Activated CD4-positive, CD25-positive, alpha-beta regulatory T cell treated with anti-CD3 and anti-CD28 coated beads, Interleukin-2, amount 50 U/mL, for 16 hours (primary cell): ENCODE data around the gene ADARB2.
"Not testable (repeated sequence)": the region's sequence is repeated elsewhere in the genome, so short reads cannot be mapped to it uniquely, and the experiment has no call there.

Experiments used
- DNase-seq: peaks from one replicate; pipeline ENCODE4 v3.0.0-alpha.2; 2020; ENCODE audit warnings: low read depth, low spot score

Gene ADARB2

DNA sequence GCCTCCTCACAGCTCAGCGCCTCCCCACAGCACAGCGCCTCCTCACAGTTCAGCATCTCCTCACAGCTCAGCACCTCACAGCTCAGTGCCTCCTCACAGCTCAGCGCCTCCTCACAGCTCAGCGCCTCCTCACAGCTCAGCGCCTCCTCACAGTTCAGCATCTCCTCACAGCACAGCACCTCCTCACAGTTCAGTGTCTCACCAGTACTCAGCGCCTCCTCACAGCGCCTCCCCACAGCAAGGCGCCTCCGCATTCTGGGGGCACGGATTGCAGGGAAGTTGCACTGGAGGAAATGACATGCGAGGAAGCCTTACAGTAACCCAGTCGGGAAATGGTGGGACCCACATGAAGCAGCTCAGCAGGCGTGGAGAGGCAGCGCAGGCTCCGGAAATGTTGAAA, 409.6 kb downstream of the ADARB2 start:
- DNase-seq, result no peak

DNA sequence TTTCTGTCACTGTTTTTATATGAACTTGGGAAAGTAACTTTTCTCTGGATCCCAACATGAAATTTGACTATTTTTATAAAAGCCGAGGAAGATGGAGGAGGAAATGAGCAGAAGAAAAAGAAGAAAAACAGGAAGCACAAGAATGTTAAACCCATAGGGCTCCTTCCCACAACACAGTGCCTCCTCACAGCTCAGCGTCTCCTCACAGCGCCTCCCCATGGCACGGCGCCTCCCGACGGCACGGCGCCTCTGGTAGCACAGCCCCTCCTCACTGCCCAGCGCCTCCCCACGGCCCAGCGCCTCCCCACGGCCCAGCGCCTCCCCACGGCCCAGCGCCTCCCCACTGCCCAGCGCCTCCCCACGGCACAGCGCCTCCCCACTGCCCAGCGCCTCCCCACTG, 410.8 kb downstream of the ADARB2 start:
- not testable (repeated sequence) for DNase-seq

DNA sequence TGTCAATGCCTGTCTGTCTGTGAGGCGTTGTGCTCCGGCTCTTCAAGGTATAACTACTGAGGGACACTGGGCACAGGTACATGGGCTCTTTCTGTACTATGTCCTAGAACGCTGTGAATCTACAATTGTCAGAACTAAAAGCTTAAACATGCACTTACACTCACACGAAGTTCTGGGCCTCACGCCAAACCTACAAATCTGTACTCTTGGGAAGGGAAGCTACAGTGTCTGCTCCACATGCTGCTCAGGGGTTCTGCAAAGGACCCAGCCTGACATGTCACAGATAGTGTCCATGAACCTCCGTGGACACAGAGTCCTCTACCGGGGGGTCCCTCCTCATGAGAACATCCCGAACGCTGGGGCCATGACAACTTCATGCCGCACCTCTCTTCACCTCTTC, 412.4 kb downstream of the ADARB2 start:
- no peak for DNase-seq

DNA sequence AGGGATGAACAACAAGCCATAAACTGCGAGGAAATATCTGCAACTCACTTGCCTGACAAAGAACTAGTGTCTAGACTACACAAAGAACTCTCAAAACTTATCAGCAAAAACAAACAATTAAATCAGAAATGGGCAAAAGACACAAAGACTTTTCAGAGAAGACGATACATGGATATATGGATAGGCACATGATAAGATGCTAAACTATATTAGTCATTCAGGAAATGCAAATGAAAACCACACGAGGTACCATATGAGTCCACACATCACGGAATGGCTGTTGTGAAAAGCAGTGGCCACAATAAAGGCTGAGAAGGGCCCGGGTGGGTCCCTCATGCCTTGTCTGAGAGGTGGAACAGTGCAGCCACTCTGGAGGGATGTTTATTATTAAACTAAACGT, 413.4 kb downstream of the ADARB2 start:
- DNase-seq, result no peak

DNA sequence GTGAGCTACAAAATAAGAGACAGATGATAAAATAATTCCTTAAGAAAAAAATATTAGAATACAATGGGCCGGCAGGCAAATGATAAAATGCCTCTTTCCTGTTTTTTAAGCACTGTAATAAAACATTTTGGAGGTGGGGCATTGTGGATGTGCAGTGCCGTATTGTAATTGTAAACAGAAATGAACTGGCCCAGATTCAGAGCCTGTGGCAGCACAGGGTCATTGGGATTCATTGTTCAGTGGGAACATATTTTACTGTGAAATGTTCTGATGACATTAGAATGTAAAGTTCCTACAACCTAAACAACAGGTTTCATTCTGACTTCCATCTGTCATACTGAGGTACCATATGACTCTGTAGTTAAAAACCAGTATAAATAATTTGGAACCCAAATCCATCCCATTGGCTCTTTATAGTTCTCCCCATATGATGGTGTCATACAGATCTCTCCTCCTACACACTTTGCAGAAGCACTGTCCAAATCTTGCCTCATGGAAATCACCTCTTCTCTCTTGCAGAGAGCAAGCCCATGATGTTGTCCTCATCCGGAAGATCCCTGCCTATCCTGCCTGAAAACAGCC, 416.5 kb downstream of the ADARB2 start:
- DNase-seq, result no peak

DNA sequence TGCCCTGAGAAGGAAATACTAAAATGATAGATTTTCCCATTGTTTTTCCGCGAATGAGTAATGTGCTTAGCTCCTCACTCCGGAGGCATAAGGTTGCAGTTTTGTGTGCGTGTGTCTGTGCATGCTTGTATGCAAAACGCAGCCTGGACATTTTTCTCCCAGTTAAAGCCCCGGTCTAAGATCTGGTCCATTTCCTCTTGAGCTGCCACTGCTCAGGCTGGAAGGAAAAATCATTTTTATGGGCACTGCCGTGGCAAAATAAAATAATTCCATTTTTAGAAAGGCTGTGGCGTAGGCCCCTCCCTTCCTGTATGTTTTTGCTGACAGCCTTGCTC, 420.5 kb downstream of the ADARB2 start:
- no peak for DNase-seq

DNA sequence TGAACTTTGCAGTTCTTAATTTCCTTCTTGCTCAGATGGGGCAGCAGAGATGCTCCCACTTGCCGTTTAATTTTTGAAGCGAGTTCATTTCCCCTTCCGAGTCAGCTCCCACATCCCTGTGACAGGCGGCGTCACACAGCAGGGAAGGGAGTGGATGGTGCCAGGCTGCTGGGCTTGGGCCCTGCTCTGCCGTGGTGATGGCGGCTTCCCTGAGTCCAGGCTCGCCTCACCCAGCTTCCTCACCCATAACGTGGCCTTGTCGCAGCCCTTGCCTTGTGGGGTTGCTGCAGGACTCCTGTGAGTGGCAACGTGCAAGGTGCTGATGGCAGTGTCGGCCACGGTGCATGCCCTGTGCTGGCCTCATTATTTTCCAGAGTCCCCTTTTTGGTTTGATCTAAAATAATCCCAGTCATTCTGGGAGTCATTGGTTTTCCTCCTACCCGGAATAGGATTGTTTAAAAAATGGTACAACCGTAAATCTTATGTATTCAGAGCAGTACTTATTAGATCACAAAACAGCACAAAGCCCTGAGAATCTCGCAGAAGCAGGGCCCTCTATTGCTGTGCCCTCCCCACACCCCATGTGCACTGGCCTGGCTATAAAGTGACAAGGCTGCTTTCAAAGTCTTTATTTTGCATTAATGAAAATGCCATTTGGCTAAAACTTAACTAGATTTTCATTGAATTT, 421.1 kb downstream of the ADARB2 start:
- DNase-seq, result no peak

DNA sequence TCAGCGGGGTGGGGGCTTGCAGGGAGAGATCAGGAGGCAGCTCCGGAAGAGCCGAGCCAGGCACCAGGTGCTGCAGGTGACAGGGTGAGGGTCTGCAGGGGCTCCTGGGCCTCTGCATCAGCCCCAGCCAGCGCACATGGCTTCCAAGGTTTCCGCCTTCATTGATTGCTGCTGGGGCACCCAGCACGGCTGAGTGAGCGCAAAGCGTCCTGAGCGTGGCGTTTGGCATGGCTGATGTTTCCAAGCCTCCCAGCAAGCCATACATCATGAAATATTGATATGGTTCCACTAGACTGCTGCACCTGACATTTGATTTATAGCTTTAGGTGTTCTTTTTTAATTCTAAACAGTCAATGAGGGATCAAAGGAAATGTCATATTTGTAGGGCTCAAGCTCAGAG, 422.1 kb downstream of the ADARB2 start:
- DNase-seq, result no peak

DNA sequence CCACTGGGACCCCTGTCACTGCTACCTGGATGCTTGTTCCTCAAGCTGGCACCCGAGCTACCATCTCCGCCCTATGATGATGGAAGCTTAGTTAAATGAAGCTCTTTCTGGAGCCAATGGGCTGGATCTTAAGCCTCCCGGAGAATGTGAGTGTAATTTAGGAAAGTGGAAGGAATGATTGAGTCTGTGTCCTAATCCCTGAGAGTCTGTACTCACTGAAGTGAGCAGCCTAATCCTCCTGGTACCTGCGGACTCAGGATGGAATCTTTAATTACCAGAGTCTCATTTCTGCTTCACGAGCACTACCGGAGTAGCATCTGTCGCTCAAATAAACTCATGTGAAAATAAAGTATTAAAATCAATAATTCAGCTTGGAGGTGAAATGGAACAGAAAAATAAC, 425.6 kb downstream of the ADARB2 start:
- no peak for DNase-seq

DNA sequence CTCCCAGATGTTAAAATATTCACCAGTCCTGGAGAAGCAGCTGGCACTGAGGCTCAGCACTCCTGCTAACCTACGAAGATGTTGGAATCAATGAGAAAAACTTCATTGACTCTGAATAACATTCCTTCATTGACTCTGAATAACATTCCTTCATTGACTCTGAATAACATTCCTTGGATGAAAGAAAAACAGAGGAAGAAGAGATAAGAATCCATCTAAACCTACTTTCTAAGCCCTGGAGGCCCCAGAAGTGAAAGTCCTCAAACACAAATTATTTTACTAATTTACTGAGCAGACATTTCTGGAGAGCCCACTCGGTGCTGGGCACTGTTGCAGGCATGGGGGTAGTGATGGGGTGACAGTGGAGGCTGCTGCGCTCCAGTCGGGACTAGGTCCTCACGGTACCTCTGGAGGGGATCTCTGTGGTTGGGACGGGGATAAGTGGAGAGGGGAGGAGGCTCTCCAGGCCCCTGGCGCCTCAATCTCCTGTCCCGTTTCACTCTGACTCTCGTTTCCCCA, 427.0 kb downstream of the ADARB2 start:
- no peak for DNase-seq

DNA sequence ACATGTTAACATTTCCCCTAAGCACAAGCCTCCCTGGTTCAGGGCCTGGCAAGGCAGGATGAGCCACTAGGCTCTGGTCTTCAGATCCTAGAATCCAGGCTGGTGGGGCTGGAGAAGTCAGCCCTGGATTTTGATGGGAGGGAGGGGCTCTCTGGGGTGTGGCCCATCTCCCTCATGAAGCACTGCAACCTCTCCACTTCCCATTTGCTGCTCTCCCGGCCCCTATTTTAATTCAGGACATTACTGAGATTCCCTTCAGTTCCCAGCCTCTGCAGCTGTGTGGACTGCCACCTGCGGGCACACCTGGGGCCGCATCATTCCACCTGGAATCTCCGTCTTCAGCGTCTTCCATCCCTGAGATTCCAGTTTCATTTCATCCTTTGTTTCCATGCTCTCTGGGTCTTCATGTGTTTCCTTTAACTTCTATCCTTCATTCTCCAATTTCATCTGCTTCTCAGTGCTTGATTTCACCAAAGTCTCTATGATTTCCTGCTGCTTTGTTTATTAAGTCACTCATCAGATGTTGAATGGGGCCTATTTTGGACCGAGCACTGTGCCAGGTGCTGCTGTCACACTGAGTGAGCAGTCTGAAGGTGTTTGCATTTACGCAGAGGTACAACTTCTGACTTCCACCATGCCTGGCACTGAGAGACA, 427.6 kb downstream of the ADARB2 start:
- no peak for DNase-seq

DNA sequence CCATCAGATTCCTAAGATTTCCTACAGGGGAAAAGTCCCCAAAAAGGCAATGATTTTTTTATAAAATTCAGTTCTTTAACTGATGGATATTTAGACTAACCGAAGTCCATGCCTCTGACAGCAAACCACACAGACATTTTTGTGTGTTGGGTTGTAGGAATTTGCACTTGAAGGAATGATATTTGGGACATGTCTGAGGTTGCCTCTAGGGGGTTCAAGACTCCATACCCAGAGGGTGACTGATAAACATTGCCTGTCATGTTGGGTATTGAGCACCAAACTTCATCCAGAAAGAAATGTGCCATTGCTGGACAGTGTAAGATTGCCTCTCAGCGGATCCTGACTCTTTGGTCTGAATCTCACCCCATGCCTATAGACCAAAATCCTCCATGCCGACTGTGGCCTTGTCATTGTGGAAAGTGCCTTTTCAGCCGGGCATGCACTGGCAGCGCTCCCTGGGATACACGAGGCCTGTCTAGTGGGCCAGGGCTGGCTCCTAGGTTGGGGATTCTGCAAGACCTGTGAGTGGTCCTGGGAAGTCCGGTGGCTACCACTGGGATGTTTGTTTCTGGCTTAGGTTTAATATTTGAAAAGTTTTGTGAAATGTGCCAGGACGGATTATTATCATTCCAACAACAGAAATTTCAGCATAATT, 428.2 kb downstream of the ADARB2 start:
- no peak for DNase-seq

DNA sequence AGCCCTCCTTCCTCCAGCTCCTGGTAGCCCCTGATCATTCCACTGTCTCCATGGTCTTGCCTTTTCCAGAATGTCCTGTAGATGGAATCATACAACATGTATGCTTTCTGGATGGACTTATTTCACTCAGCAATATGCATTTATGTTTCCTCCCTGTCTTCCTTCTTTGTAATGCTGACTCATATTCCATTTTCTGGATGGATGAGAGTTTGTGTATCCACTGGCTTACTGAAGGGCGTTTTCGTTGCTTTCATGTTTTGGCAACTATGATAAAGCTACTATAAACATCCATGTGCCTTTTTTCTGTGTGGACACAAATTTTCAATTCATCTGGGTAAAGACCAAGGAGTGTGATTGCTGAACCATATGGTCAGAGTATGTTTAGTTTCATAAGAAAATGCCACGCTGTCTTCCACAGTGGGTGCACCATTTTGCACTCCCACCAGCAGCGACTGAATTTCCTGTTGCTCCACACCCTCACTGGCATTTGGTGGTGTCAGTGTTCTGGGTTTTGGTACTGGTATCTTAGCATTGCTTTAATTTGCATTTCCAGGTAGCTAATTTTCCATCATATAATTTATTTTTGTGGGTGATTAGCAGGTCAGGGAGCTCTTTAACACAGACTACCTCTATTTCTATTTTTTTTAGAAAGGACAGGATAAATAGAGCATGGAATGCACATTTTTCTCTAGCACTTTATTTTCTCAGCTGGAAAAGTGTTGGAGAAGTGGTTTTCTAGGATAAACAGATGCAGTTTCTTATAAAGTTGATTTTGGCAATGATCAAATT, 429.0 kb downstream of the ADARB2 start:
- no peak for DNase-seq

DNA sequence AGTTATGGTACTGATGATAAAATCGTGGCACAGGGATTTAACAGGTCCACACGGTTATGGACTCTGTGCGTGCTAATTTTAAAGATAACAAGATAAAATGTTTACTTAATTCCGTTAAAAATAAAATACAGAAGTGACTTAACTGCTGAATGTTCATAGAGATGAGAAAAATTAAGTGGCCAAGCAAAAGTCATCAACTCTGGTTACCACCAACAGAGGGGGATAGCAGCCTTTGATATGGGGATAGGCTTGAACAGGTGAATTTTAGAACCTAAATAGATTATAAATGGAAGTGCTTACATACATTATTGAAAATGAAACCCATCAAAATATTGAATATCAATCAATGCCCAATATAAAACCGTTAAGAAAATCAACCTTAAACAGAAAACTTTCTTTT, 436.2 kb downstream of the ADARB2 start:
- no peak for DNase-seq

DNA sequence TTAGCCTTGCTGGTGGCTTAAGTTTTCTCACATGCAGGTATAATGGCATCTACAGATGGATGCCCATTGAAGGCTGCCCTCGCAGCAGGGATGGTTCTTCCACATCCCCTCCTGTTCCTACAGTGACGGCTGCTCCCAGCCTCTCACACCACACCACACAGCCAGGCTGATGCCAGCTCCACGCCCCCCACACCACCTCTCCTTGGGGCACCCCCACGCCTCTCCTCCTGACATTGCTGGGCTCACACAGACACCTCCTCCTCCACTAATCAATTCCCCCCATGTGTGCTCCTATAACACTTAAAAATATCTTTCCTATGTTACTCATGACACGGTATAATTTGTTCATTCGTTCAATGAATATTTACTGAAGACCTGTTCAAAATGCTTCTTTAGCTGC, 437.1 kb downstream of the ADARB2 start:
- no peak for DNase-seq

DNA sequence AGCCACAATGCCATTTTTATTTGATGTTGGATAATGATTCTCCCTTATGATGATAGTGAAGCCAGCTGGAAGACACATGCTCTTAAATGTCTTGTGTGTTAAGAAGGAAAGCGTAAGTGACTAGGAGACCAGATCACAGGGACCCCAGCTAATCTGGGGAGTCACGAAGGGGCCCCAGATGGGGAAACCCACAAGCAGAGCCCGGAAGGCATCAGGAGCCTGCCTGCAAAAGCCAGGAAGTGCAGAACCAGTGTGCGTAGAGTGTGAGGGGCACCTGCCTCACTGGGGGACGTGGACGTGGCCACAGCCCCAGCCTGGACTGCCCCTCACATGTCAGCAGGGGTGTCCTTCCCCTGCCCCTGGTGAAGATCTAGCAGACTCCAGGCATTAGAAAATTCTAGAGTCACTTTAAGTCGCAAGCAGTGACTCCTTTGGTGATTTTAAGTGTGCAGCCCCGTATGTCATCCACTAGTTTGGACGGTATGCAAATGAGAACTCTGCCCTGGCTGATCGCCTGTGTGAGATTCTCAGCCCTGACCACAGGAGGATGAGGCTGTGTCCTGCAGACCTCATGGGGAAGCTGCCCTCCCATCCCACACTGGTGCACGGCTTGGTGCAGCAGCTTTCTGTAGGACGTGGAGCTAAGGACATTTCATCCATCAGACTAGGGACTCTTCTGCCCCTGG, 438.1 kb downstream of the ADARB2 start:
- no peak for DNase-seq

DNA sequence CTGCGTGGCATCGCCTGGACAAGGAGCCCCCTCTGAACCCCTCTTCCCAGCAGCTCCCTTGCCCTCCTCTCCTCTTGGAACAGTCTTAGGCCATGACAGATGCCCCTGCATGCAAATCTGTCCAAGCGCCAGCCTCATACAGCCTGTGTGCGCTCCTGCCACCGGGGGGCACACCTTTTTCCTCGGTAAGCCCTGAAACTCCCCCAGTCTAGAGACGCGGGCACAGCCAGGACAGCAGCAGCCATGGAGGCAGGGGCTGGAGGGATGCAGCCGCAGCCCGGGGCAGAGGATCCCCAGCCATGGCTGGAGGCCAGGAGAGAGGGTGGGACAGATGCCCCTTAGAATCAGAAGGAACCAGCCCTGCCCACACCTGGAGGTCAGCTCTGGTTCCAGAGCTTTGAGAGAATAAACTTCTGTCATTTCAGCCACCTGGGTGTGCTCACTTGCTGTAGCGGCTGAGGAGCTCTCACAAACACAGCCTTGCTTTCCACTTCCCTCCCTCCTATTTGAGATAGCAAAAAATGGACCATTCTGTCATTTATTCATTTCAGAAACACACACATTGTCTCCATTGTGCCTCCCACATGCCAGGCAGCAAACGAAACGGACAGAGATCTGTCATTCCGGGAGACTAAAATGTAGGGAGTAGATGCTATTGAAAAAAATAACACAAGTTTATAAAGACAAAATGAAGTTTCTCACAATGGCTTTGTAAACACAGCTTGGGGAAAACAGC, 439.6 kb downstream of the ADARB2 start:
- no peak for DNase-seq

DNA sequence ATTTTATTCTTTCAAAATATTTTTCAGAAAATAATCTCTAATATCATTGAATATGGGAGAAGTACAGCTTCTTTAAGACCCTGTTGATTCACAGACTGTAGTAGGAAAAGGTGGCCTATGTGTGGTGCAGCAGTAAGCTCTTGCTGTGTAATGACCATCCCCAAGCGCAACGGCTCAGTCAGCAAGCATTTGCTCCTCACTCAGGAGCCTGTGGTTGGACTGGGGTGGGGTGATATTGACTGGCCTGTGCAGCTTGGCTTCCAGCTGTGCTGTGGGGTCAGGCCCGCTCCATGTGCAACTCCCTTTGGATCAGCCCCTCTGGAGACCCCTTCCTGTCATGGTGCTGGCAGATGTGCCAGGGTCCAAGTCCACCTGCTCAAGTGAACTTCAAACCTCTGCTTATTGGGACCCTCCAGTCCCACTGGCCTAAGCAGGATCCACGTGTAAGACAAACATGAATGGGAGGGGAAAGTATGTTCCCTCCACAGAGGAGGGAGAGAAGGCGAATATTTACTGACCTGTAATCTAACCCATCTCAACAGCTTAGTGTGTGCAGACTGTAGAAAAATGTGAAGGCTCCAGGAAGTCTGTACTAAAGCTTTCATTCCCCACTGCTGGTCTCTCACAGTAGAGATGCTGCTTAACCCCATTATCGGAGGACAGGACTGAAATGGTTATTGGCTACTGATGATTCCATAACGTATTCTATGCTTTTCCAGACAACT, 441.4 kb downstream of the ADARB2 start:
- DNase-seq, result no peak

DNA sequence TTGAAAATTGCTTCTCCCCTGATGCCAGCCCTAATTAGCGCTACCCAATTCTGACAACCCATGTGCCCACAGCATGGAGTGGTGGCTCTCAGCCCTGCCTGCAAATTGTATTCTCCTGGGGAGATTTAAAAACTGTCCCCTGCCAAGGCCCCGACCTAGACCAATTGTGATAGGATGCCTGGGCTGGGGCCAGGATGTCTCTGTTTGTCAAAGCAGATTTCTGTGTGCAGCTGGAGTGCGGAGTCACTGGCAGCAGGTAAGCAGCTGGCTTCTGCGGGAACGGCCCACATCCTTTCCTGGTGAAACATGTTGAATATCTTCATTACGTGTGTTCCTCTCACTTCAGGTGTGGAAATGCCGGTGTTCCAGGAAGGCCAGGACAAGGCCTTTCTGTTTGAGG, 442.6 kb downstream of the ADARB2 start:
- DNase-seq, result no peak
